Measurements from ENCODE around the gene UFSP1.

The UFSP1 gene

DNA sequence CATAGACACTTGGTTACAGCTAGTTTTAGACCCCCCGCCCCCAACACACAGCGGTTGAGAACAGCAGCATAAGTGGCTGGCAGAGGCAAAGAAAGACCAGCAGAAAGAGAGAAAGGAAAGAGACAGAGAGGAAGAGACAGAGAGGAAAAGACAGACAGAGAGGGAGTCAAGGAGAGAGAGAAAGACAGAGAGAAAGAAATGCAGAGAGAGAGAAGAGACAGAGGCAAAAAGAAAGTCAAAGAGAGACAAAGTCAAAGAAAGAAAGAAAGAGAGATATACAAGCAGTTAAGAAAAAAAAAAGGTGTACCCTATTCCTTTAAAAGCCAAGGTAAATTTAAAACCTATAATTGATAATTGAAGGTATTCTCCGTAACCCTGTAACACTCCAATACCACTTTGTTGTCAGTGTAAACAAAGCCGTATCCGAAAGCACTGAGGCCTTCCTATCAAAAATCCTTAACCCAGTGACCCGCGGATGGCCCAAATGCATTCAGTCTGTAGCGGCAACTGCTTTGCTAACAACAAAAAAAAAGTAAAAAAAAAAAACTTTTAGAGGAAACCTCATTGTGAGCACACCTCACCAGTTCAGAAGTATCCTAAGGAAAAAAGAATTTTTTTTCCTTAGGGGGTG, 48.9 kb downstream of the UFSP1 start:
- Histone ChIP-seq H4K20me1 (ENCODE audit: insufficient read depth, low read length) (no peaks in the 10 kb centered on the region), H3K9ac (ENCODE audit: low read length) (no peak overlapping the region), H3K79me2 (ENCODE audit: low read length) (no peaks in the 10 kb centered on the region), H3K4me2 (ENCODE audit: low read depth, low read length) (no peak overlapping the region), H3K9me3 (replicated peaks; ENCODE audit: insufficient read depth, low read length) (no peaks in the 10 kb centered on the region), H3K9me2 (replicated peaks; ENCODE audit: insufficient read depth, low read length) (no peaks in the 10 kb centered on the region), H3K36me3 (replicated peaks; ENCODE audit: insufficient read depth, low read length) (no peaks in the 10 kb centered on the region), H3F3A (ENCODE audit: insufficient read depth, low read length) (no peaks in the 10 kb centered on the region), H3K4me1 (ENCODE audit: low read length) (no peaks in the 10 kb centered on the region), H3K27ac (ENCODE audit: low read length) (no peak overlapping the region), H3K4me3 (ENCODE audit: low read length) (no peak overlapping the region), H3K27me3 (replicated peaks; ENCODE audit: insufficient read depth, low read length) (peaks cover 4% of the 10 kb centered on the region), H2AFZ (ENCODE audit: low read length) (no peak overlapping the region)
- TF ChIP-seq, protein P1, sequence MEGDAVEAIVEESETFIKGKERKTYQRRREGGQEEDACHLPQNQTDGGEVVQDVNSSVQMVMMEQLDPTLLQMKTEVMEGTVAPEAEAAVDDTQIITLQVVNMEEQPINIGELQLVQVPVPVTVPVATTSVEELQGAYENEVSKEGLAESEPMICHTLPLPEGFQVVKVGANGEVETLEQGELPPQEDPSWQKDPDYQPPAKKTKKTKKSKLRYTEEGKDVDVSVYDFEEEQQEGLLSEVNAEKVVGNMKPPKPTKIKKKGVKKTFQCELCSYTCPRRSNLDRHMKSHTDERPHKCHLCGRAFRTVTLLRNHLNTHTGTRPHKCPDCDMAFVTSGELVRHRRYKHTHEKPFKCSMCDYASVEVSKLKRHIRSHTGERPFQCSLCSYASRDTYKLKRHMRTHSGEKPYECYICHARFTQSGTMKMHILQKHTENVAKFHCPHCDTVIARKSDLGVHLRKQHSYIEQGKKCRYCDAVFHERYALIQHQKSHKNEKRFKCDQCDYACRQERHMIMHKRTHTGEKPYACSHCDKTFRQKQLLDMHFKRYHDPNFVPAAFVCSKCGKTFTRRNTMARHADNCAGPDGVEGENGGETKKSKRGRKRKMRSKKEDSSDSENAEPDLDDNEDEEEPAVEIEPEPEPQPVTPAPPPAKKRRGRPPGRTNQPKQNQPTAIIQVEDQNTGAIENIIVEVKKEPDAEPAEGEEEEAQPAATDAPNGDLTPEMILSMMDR (IDR thresholded peaks at IDR 0.05; ENCODE audit: low read length): no peak
- TF ChIP-seq EZH2 (optimal IDR thresholded peaks at IDR 0.05; ENCODE audit: low read depth, low read length) (no peak), EZH2phosphoT487 (IDR thresholded peaks at IDR 0.05; ENCODE audit: low read length) (no peak)
- DNase-seq: no peak

DNA sequence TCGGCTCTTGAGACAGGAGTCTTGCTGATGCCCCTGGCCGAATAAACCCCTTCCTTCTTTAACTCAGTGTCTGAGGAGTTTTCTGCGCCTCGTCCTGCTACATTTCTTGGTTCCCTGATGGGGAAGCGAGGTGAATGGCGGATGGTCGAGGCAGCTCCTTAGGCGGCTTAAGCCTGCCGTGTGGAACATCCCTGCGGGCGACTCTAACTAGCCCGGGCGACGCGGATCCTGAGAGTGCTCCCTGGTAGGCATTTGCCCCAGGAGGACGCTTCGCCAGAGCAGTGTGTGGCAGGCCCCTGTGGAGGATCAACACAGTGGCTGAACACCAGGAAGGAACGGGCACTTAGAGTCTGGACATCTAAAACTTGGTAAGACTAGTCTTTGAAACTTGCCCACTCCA, 50.2 kb downstream of the UFSP1 start:
- no peaks in the 10 kb centered on the region for H3K9me3 ChIP-seq (replicated peaks; ENCODE audit: insufficient read depth, low read length)
- no peak overlapping the region for H3K4me3 ChIP-seq (ENCODE audit: low read length)
- no peaks in the 10 kb centered on the region for H3F3A ChIP-seq (ENCODE audit: insufficient read depth, low read length)
- no peaks in the 10 kb centered on the region for H3K9me2 ChIP-seq (replicated peaks; ENCODE audit: insufficient read depth, low read length)
- no peak overlapping the region for H3K9ac ChIP-seq (ENCODE audit: low read length)
- DNase-seq: no peak
- H2AFZ ChIP-seq (ENCODE audit: low read length): no peak overlapping the region
- TF ChIP-seq EZH2phosphoT487 (IDR thresholded peaks at IDR 0.05; ENCODE audit: low read length) (no peak), EZH2 (optimal IDR thresholded peaks at IDR 0.05; ENCODE audit: low read depth, low read length) (no peak)
- TF ChIP-seq, protein P1 (IDR thresholded peaks at IDR 0.05; ENCODE audit: low read length): no peak
- no peaks in the 10 kb centered on the region for H3K36me3 ChIP-seq (replicated peaks; ENCODE audit: insufficient read depth, low read length)
- H3K27me3 ChIP-seq (replicated peaks; ENCODE audit: insufficient read depth, low read length): peaks cover 10% of the 10 kb centered on the region
- H3K27ac ChIP-seq (ENCODE audit: low read length): no peak overlapping the region
- no peaks in the 10 kb centered on the region for H3K4me1 ChIP-seq (ENCODE audit: low read length)
- H3K79me2 ChIP-seq (ENCODE audit: low read length): no peaks in the 10 kb centered on the region
- no peaks in the 10 kb centered on the region for H4K20me1 ChIP-seq (ENCODE audit: insufficient read depth, low read length)
- H3K4me2 ChIP-seq (ENCODE audit: low read depth, low read length): no peak overlapping the region
